ENCODE measurements around the gene SLC5A12. TPM values are rescaled to one million over a fixed set of nuclear protein-coding genes. Genes with fewer than 3 reads are reported as not detected.

SLC5A12 gene
- total RNA-seq, 2 donors from 2014 or later: 0.38 to 6.1 TPM

GRCh38 chr11:26730414-26731083 is 8.7 kb upstream of the SLC5A12 start:
- ATAC-seq: peak; percentile 72 to 82

GRCh38 chr11:26729284-26729683 is 7.4 kb upstream of the SLC5A12 start:
- ATAC-seq (no peak), DNase-seq (no peak)
- intact Hi-C loops (cut with DNase I): no loop called here

More at GRCh38 chr11:26730414-26731083, 8.7 kb upstream of the SLC5A12 start:
- intact Hi-C loops (cut with DNase I): no loop called here
- no peak for DNase-seq

GRCh38 chr11:26726960-26727359 is 5.1 kb upstream of the SLC5A12 start:
- intact Hi-C loops (cut with DNase I): no loop called here
- ATAC-seq (no peak), DNase-seq (no peak)

- no peak for ATAC-seq
- DNase-seq: no peak
- intact Hi-C loops (cut with DNase I): no loop called here
Measured at GRCh38 chr11:26719998-26720397, 1.9 kb downstream of the SLC5A12 start.

GRCh38 chr11:26719289-26719973 is 2.4 kb downstream of the SLC5A12 start:
- no peak for ATAC-seq
- intact Hi-C loops (cut with DNase I): no loop called here
- DNase-seq: no peak

- intact Hi-C loops (cut with DNase I): no loop called here
- ATAC-seq (no peak), DNase-seq (no peak)
Measured at GRCh38 chr11:26717771-26718170, 4.1 kb downstream of the SLC5A12 start.

- intact Hi-C loops (cut with DNase I): no loop called here
- peak; percentile 57 to 87 for ATAC-seq
- no peak for DNase-seq
Measured at GRCh38 chr11:26715133-26715532, 6.7 kb downstream of the SLC5A12 start.

GRCh38 chr11:26712497-26712896 is 9.4 kb downstream of the SLC5A12 start:
- intact Hi-C loops (cut with DNase I): no loop called here
- no peak for ATAC-seq
- no peak for DNase-seq

GRCh38 chr11:26710489-26710888 is 11.4 kb downstream of the SLC5A12 start:
- intact Hi-C loops (cut with DNase I): no loop called here
- ATAC-seq (no peak), DNase-seq (no peak)

- DNase-seq (no peak), ATAC-seq (peak; percentile 47 to 91)
- intact Hi-C loops (cut with DNase I): no loop called here
Measured at GRCh38 chr11:26708736-26709456, 13.0 kb downstream of the SLC5A12 start.

- ATAC-seq (no peak), DNase-seq (no peak)
- intact Hi-C loops (cut with DNase I): no loop called here
Measured at GRCh38 chr11:26706181-26706580, 15.7 kb downstream of the SLC5A12 start.

- intact Hi-C loops (cut with DNase I): no loop called here
Measured at GRCh38 chr11:26704249-26704648, 17.6 kb downstream of the SLC5A12 start.

GRCh38 chr11:26703411-26704191 is 18.3 kb downstream of the SLC5A12 start:
- ATAC-seq (no peak), DNase-seq (no peak)
- intact Hi-C loops (cut with DNase I): no loop called here

More at GRCh38 chr11:26704249-26704648, 17.6 kb downstream of the SLC5A12 start:
- ATAC-seq (no peak), DNase-seq (no peak)

GRCh38 chr11:26702406-26702805 is 19.5 kb downstream of the SLC5A12 start:
- intact Hi-C loops (cut with DNase I): no loop called here
- no peak for DNase-seq
- no peak for ATAC-seq

- ATAC-seq (no peak), DNase-seq (no peak)
- intact Hi-C loops (cut with DNase I): no loop called here
Measured at GRCh38 chr11:26700574-26701235, 21.2 kb downstream of the SLC5A12 start.

GRCh38 chr11:26698224-26698623 is 23.6 kb downstream of the SLC5A12 start:
- intact Hi-C loops (cut with DNase I): no loop called here
- ATAC-seq (no peak), DNase-seq (no peak)

GRCh38 chr11:26696330-26696729 is 25.5 kb downstream of the SLC5A12 start:
- no peak for ATAC-seq
- DNase-seq: no peak
- intact Hi-C loops (cut with DNase I): no loop called here

GRCh38 chr11:26688701-26689100 is 33.2 kb downstream of the SLC5A12 start:
- ATAC-seq: no peak
- intact Hi-C loops (cut with DNase I): no loop called here

GRCh38 chr11:26687351-26687750 is 34.5 kb downstream of the SLC5A12 start:
- DNase-seq: no peak
- intact Hi-C loops (cut with DNase I): no loop called here
- ATAC-seq: no peak

More at GRCh38 chr11:26688701-26689100, 33.2 kb downstream of the SLC5A12 start:
- no peak for DNase-seq

Data from left cardiac atrium (tissue), 4 donors.